Ramos (cell line): ENCODE results near the gene KAZALD1.

Source experiments
- in situ Hi-C: fragments of 300-500 bp; cut with MboI; formaldehyde crosslinking; loops from one replicate; pipeline ENCODE4 v1.14.3; 2022; ENCODE audit warnings: low sequenced_read_pairs; ENCODE audit not compliant: unreplicated experiment

The KAZALD1 gene

DNA sequence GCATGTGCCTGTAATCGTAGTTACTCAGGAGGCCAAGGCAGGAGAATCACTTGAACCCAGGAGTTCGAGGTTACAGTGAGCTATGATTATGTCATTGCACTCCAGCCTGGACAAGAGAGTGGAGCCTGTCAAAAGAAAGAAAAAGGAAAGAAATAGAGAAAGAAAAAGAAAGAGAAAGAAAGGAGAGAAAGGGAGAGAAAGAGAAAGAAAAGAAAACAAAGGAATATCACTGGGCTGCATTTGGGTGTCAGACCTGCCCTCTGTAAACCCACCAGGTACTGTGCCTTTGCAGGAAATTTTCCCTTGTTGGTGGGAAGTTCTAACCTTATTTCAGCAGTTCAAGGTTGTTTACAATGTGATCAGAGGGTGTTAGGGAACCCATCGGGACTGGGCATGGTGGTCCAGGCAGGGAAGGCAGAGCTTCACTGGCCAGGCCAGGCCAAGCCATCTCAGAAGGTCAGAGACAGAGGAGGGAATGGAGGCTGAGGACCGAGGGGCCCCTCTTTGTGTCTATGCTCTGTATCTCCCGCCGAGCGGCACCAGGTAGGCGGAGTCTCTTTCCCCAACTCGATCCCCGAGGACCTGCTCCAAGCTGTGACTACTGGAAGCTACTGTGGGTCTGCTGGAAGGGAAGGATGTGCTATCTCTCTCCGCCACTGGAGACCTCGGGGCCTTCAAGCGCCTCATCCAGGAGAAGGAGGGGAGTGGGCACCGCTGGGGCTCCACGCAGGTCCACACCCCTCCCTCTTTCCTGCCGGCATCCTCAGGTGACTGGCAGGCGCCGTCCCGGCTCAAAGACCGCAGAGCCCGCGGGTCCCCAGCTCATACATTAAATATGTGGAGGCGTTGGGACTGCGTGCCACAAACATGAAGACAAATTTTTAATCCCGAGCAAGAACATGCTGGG is 15.2 kb upstream of the KAZALD1 start:
- in situ Hi-C loops = no loop called here

DNA sequence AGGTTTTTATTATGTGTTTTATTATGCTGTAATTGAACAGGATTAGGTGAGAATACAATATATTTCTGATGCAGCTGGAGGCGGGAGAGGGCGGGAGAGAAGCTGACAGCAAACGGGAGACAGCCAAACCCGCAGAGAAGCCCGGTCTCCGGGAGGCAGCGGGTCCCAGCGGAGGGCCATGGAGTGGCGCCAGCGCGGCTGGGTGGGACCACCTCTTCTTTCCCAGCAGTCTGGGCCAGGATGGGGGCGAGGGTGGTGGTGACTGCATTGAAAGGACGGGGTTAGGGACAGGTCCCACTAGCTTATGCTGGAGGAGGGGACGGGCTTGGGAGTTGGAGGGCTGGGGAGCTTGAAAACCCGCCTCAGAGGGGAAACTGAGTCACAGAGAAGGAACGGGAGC is 14.5 kb upstream of the KAZALD1 start:
- in situ Hi-C loops = no loop called here

DNA sequence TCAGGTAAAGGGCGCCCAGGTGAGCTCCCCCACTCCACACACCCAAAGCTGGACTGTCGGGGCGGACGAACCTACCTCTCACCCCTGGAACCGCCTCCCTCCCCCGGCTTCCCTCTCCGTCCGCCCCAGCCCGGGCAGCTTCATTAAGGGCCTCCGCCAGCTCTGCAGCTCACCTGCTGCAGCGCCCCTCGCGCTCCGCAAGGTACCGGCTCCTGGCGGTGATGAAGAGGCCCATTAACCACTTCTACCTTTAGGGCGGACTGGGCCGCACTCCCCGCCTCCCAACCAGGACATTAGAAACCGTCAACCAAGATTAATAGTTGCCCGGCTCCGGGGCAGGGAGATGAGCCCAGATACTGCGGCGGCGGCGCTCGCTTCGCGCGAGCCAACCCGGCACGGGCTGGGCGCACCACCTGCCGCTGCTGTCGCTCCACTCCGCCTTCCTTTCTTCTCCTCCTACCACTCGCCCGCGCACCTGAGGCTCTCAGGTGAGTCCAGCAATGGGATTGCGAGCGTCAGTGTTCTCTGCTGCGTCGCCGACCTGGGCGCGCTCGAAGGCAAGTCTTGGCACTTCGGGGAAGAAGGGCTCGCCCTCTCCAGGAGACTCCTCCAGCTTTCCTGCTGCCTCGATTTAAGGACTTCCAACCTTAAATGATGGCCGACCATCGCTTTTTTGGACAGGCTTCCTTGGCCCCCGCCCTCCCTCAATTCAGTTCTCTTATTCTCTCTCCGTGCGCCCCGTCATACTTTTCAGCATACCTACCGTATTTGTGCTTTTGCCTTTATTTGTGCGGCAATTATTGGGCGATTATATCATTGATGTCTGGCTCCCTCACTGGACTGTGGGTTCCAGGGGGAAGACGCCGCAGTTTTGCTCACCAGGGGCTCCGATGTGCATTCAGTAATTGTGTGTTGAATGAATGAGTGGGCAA is 13.6 kb upstream of the KAZALD1 start:
- in situ Hi-C loops = no loop called here

DNA sequence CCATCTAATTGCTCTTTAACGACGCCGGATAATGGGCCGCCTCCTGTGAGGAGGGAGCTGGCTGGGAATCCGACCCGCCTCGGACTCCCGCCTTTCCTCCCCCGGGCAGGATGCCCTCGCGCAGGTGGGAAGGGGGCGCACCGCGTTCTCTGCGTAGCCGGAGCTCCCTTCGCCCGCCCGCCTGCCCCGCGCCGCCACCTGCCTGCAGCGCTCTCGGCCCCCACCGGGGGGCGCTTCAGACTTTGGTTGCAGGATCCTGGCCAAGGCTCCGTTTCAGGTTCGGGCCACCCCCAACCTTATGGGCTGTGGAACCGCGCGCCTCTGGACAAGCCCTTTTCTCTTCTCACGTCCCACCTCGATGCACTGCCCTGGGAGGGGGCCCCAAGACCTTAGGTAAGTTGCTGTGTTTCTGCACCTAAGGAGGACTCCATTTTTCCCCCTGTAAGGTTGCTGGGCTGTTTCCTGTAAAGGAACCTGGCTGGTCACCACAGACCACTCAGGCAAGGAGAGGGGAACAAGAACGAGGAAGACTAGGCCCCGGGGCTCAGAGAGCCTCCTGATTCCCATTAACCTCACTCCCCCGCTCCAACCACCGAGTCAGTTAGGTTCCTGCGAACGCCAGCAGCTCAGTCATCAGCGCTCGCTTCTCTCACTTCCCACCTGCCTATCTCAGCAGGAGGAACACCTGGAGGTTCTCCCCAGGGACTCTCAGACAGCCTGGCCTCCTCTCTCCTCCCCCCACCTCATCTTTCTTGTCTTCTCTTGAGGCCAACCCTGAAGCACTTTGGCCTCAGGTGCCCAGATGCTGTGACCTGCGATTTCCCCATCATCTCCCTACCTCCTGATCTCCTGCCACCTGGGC is 11.3 kb upstream of the KAZALD1 start:
- in situ Hi-C loops = no loop called here

DNA sequence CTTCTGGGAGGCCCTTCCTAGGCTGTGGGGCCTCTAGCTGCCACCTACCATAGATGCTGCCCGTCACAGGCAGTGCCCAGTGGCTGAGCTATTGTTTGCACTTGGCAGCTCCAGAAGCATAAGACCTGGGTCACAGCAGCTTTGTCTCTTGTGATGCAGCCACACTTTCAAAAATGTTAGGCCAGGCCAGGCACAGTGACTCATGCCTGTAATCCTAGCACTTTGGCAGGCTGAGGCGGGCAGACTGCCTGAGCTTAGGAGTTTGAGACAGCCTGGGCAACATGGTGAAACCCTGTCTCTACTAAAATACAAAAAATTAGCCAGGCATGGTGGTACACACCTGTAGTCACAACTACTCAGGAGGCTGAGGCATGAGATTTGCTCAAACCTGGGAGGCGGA is 9.5 kb upstream of the KAZALD1 start:
- in situ Hi-C loops = no loop called here

GRCh38 chr10:101053516-101053915 is 8.3 kb upstream of the KAZALD1 start:
- in situ Hi-C loops = no loop called here

DNA sequence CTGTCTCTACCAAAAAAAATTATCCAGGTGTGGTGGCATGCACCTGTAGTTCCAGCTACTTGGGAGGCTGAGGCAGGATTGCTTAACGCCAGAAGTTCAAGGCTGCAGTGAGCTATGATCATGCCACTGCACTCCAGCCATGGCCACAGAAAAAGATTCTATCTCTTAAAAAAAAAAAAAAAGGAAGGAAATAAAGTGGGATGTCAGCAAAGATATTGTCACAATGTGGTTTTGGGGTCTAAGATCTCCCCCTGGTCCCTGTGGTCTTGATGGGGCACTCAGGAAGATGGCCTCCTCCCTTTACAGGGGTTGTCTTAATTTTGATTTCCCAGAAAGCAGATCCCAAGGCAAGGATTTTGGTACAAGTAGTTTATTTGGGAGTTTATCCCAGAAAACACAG is 7.4 kb upstream of the KAZALD1 start:
- in situ Hi-C loops = no loop called here

DNA sequence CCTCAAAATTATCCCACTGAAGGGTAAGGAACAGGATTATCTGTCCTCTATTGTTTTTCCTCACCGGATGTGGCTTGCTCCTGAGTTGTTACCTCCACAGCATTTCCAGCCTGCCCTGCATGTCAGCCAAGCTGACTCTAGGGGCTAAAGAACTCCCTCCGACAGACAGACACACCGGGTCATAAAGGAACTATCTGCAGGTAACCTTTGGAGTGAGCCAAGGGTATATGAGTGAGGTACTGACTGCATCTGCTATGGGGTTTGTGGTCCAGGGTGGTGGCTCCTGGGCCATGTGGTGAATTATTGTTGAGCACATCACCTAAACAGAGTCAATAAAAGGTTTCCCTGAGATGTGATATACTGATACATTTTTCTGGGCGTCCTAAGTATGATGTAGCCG is 6.9 kb upstream of the KAZALD1 start:
- in situ Hi-C loops = no loop called here

DNA sequence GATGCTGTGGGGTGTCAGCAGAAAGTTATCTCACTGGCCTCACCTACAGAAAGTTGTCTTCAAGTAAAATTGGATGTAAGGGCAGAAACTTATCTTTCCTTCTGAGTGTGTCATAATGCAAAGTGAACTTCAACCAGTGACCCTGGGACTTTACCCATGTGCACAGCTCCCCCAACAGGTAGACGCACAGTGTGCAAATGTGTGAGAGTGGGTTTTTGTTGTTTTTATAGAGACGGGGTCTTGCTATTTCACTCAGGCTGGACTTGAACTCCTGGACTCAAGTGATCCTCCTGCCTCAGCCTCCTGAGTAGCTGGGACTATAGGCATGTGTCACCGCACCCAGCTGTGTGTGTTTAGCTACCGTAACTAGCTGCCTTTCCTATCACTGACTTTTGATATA is 6.4 kb upstream of the KAZALD1 start:
- in situ Hi-C loops = no loop called here

DNA sequence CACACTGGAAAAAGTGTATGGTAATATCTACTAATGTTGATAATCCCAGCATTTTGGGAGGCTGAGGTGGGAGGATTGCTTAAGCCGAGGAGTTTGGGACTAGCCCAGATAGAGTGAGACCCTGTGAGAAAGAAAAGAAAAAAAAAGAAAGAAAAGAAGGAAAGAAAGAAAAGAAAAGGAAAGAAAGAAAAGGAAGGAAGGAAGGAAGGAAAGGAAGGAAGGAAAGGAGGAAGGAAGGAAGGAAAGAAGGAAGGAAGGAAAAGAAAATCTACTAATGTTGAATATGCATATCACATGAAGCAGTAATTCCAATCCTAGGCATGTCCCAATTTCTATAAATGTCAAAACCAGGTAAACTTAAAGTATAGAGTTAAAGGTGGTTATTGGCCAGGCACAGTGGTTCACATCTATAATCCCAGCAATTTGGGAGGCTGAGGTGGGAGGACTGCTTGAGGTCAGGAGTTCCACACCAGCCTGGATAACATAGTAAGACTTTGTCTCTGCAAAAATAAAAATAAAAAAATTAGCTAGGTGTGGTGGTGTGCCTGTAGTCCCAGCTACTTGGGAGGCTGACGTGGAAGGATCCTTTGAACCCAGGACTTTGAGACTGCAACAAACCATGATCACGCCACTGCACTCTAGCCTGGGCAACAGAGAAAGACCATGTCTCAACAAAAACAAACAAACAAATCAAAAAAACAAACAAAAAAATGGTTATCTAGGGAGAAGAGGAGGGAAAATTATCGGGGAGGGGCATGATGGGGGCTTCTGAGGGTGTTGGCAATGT is 5.2 kb upstream of the KAZALD1 start:
- in situ Hi-C loops = no loop called here

DNA sequence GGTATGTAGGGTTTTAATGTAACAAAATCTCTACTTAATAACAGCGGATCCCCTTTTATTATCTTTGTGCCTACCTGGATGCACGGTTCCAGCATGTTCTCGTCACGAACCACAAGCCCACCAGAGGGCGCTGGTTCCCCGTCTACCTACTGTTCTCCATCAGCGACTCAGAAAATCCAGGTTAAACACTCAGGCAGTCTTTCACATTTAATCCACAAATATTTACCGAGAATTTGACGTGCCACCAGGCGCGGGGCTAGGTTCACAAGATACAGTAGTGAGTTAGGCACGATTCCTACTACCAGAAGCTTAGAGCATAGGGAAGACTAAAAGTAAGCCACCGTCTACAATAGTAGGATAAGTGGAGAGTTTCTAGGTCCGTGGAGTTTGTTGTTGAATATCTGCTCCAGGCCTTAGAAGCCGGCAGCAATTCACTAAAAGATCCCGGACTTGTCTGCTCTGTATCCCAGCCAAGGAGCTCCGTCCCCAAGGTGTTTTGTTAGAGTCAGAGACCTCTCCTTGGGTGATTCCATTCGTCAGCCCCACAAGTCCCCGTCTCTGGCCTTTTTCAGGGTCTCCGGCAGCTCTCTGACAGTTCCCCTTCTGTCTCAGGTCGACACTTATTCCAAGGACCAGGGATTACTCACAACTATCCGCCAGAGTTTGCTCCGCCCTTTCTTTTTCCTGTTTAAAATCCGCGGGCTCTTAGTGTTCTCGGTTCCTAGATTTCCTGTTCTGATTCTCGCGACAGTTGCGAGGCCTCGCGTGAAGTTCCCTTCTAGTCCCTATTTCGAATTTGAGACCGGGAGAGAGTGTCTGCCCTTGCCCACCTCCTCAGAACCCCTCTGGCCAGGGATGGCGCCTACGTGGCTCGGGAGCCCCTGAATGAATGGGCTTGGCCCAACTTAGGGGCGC is 1.5 kb upstream of the KAZALD1 start:
- in situ Hi-C loops = no loop called here

DNA sequence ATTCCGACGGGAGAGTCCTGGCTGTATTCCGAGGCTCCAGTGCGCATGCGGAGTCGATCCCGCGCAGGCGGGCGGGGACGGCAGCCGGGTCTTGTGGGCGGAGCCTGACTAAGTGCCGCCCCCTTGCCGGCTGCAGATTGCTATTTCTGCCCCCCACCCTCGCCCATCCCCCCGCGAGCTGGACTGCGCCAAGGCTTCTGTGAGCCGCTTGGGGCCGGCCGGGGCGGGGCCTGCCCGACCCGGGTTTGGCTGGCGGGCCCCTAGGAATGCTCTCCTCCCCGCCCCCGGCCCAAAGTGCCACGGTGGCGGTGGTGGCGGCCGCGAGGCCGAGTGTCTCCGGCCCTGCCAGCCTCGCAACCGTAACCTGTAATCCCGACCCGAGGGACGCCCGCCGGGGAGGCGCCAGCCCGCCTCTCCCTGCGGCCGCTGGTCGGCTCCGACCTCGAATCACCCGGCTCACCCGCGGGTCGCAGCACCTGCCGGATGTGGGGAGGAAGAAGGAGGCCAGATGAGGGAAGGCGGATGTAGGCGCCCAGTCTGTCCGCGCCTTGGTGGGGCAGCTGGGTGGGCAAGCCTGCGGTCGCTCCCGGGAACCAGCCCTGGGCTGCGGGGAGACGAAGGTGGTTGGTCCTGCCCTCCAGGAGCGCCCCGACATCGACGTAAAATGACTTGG is 702 bp upstream of the KAZALD1 start:
- in situ Hi-C loops = no loop called here

GRCh38 chr10:101062232-101063049 is 652 bp downstream of the KAZALD1 start:
- in situ Hi-C loops = no loop called here

- in situ Hi-C loops = no loop called here
Measured at GRCh38 chr10:101063050-101063525, 1.3 kb downstream of the KAZALD1 start.

DNA sequence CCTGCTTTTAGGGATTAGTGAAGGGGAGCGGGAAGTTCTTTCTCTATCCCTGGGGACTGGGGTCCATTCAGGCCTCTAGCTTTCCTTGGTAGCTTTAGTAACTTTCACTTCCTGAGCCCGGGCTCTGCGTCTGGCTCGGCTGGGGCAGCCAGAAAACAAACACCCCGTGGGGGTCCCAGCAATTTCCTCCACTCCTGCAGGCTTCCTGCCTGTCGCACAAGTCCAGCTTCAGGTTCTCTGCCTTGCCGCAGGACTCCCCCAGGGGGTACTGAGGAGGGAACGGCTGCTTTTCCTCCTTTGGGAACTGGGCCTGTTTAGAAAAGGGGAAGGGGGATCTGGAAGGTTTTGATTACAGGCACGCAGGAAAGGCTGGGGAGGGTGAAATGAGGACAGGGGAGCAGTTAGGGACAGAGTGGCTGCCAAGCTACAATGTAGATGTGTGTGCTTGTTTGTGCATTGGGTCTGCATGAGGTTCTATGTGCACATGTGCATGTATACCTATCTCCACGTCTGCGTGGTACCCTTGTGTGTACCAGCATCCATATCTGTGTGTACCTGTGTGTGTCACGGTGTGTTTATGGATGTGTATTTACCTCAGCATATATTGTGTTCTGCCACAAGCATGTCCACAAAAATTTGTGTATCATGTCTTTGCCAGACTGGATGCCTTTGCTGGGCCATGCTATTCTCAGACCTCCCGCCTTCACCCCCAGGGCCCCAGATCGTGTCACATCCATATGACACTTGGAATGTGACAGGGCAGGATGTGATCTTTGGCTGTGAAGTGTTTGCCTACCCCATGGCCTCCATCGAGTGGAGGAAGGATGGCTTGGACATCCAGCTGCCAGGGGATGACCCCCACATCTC is 2.0 kb downstream of the KAZALD1 start:
- in situ Hi-C loops = no loop called here

GRCh38 chr10:101064415-101065030 is 2.7 kb downstream of the KAZALD1 start:
- in situ Hi-C loops = no loop called here
